OCI-LY7 (cell line): ENCODE measurements around the gene NIPSNAP3A. TPM values are rescaled to one million over a fixed set of nuclear protein-coding genes. Genes with fewer than 3 reads are reported as not detected.
A peak's percentile ranks its signal among the peaks of the same experiment; 100 is the strongest.

Source experiments
- BruUV-seq: library from RNA; stranded (reverse); fragments of 400-500 nt; replicated peaks from 2 replicates; lab custom pipeline; 2021; lab: Mats Ljungman, UMichigan
- CTCF ChIA-PET: fragments of 300-600 bp; sonication (Branson Sonifier 250); formaldehyde crosslinking; loops from one replicate; lab custom pipeline; 2022; ENCODE audit warnings: antibody characterized with exemption; ENCODE audit not compliant: unreplicated experiment; lab: Charles Lee
- POLR2A ChIA-PET: fragments of 300-600 bp; sonication (Branson Sonifier 250); formaldehyde crosslinking; loops from one replicate; lab custom pipeline; 2022; ENCODE audit warnings: antibody characterized with exemption; lab: Charles Lee
- DNase-seq: peaks from one replicate; pipeline ENCODE4 v3.0.0-alpha.2; 2015; ENCODE audit warnings: low spot score
- H2AFZ ChIP-seq: fragments of 200-600 bp; sonication (generic), shearing (Covaris generic); 2 replicates; pipeline ENCODE4 v1.6.1; 2014; ENCODE audit warnings: mild to moderate bottlenecking, antibody characterized with exemption, low read length, moderate library complexity
- H3K27ac ChIP-seq: fragments of 200-600 bp; sonication (generic); 2 replicates; pipeline ENCODE4 v1.5.1; 2014; ENCODE audit warnings: mixed run types, low read depth, mild to moderate bottlenecking, moderate library complexity, low read length, inconsistent platforms; ENCODE audit not compliant: poor library complexity, severe bottlenecking
- H3K36me3 ChIP-seq: fragments of 200-600 bp; sonication (generic); 2 replicates; pipeline ENCODE4 v1.6.1; 2014; ENCODE audit warnings: mild to moderate bottlenecking, antibody characterized with exemption, low read length, moderate library complexity, mixed read lengths; ENCODE audit not compliant: insufficient read depth
- H3K4me1 ChIP-seq: fragments of 200-600 bp; sonication (generic); 2 replicates; pipeline ENCODE4 v1.5.1; 2014; ENCODE audit warnings: mild to moderate bottlenecking, low read length; ENCODE audit not compliant: insufficient read depth, poor library complexity, severe bottlenecking
- H3K4me2 ChIP-seq: fragments of 200-600 bp; sonication (generic); 2 replicates; pipeline ENCODE4 v1.6.1; 2014; ENCODE audit warnings: mild to moderate bottlenecking, low read length
- H3K4me3 ChIP-seq: fragments of 200-600 bp; sonication (generic); 2 replicates; pipeline ENCODE4 v1.5.1; 2014; ENCODE audit warnings: mild to moderate bottlenecking, low read depth, low read length; ENCODE audit not compliant: poor library complexity, severe bottlenecking
- H3K79me2 ChIP-seq: fragments of 200-600 bp; sonication (generic); 2 replicates; pipeline ENCODE4 v1.6.1; 2016; ENCODE audit warnings: low read depth, mild to moderate bottlenecking, low read length, moderate library complexity, mixed read lengths; ENCODE audit not compliant: insufficient read depth
- H3K9me2 ChIP-seq: fragments of 200-600 bp; sonication (generic); 2 replicates; pipeline ENCODE4 v1.6.1; 2016; ENCODE audit warnings: mild to moderate bottlenecking, low read length, mixed read lengths; ENCODE audit not compliant: insufficient read depth
- H3K9me3 ChIP-seq: fragments of 200-600 bp; sonication (generic); 2 replicates; pipeline ENCODE4 v1.6.1; 2014; ENCODE audit warnings: mild to moderate bottlenecking, mixed run types, low read length, mixed read lengths
- H4K20me1 ChIP-seq: fragments of 200-600 bp; sonication (generic); 2 replicates; pipeline ENCODE4 v1.6.1; 2014; ENCODE audit warnings: mild to moderate bottlenecking, antibody characterized with exemption, low read length, moderate library complexity, mixed read lengths; ENCODE audit not compliant: insufficient read depth
- EZH2phosphoT487 ChIP-seq: fragments of 200-600 bp; sonication (generic); IDR thresholded peaks from 2 replicates; pipeline ENCODE4 v1.6.1; 2018; ENCODE audit warnings: low read depth, borderline replicate concordance, mild to moderate bottlenecking, mixed run types, antibody characterized with exemption, low read length, moderate library complexity, mixed read lengths
- intact Hi-C: fragments of 100-400 bp; cut with micrococcal nuclease; formaldehyde crosslinking; loops from one replicate; pipeline ENCODE4 v1.10.0; 2022; ENCODE audit not compliant: unreplicated experiment
- total RNA-seq, 2 experiments: library from RNA; depleted of rRNA in 1 of 2; stranded (reverse); fragments of >200 nt in 1 of 2; shearing (Covaris generic) in 1 of 2; gene quantifications; 2 replicates each; pipeline ENCODE4 v1.2.3, GENCODE V29; 2014 to 2022
- TF ChIP-seq, protein P1 (sequence below): fragments of 200-600 bp; sonication (generic); conservative IDR thresholded peaks from 2 replicates; pipeline ENCODE4 v1.5.1; 2014; ENCODE audit warnings: mild to moderate bottlenecking, antibody characterized with exemption, low read length, moderate library complexity, mixed read lengths

The NIPSNAP3A gene
- total RNA-seq, 2 experiments from 2014 or later: 20.2 to 25.2 TPM

DNA sequence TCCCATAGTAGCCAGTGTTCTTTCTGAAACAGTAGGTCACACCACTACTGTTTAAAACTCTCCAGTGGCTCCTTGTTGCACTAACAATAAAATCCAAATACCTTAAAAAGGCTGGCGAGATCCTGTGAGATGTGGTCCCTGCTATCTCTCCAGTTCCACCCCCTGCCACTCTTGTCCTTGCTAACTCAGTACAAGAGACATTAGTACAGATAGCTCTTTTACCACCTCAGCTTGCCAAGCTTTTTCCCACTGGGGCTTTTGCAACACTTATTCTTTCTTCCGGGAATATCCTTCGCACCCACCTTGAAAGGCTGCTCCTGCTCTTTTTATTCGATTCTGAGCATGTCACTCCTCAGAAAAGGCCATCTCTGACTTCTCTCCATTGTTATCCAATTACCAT lies 31.3 kb downstream of the NIPSNAP3A start:
- ChIA-PET POLR2A (interaction anchor here (0.6 to 2.0 kb wide), 3 partner anchors 9 to 360 kb away, joined by 3 to 12 read pairs (median 4); no protein-coding TSS in a partner anchor), CTCF (interaction anchor here (0.7 kb wide), 1 partner anchor 390 kb away, joined by 3 read pairs; no protein-coding TSS in a partner anchor)
- BruUV-seq: no TSS peak
- Histone ChIP-seq H3K27ac (no peak overlapping the region), H3K9me2 (no peaks in the 10 kb centered on the region), H3K79me2 (peaks cover 18% of the 10 kb centered on the region; the same call in 1 of the 2 replicates), H3K4me3 (no peak overlapping the region), H3K4me2 (no peak overlapping the region), H2AFZ (no peak overlapping the region), H3K4me1 (peaks cover 45% of the 10 kb centered on the region), H3K36me3 (peaks cover 13% of the 10 kb centered on the region), H4K20me1 (no peaks in the 10 kb centered on the region), H3K9me3 (no peaks in the 10 kb centered on the region)
- DNase-seq: no peak
- TF ChIP-seq, protein P1, sequence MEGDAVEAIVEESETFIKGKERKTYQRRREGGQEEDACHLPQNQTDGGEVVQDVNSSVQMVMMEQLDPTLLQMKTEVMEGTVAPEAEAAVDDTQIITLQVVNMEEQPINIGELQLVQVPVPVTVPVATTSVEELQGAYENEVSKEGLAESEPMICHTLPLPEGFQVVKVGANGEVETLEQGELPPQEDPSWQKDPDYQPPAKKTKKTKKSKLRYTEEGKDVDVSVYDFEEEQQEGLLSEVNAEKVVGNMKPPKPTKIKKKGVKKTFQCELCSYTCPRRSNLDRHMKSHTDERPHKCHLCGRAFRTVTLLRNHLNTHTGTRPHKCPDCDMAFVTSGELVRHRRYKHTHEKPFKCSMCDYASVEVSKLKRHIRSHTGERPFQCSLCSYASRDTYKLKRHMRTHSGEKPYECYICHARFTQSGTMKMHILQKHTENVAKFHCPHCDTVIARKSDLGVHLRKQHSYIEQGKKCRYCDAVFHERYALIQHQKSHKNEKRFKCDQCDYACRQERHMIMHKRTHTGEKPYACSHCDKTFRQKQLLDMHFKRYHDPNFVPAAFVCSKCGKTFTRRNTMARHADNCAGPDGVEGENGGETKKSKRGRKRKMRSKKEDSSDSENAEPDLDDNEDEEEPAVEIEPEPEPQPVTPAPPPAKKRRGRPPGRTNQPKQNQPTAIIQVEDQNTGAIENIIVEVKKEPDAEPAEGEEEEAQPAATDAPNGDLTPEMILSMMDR: no peak
- no peak for TF ChIP-seq EZH2phosphoT487
- intact Hi-C loops: loop anchor here (10.0 kb wide), 1 partner anchor 466 kb away; the partner anchor contains the start of gene SLC44A1

DNA sequence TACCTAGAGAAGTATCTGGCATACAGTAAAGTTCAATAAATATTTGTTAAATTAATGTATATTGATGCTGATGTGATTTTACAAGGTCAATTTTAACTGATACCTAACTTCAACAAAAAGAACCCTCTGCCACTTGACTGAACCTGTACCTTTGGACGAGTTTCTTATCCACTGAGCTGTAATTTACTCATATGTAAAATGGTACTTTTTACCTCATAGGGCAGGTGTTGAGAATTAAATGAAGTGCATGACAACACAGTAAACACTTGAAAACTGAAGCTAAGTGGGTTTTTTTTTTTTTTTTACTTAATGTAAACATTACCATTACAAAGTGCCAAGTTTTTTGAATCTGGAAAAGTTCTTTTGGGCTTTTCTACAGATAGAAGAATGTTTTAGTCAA lies 31.9 kb downstream of the NIPSNAP3A start:
- Histone ChIP-seq H3K36me3 (peaks cover 18% of the 10 kb centered on the region), H3K4me1 (peaks cover 39% of the 10 kb centered on the region), H3K79me2 (peaks cover 13% of the 10 kb centered on the region; the same call in 1 of the 2 replicates), H4K20me1 (no peaks in the 10 kb centered on the region), H3K4me2 (no peak overlapping the region), H3K27ac (no peak overlapping the region), H3K4me3 (no peak overlapping the region), H2AFZ (no peak overlapping the region), H3K9me2 (no peaks in the 10 kb centered on the region), H3K9me3 (no peaks in the 10 kb centered on the region)
- TF ChIP-seq, protein P1: no peak
- no peak for TF ChIP-seq EZH2phosphoT487
- no TSS peak for BruUV-seq
- intact Hi-C loops: loop anchor here (10.0 kb wide), 1 partner anchor 465 kb away; the partner anchor contains the start of gene SLC44A1
- CTCF ChIA-PET: interaction anchor here (0.7 kb wide), 1 partner anchor 390 kb away, joined by 3 read pairs; no protein-coding TSS in a partner anchor
- POLR2A ChIA-PET: interaction anchor here (0.7 to 2.0 kb wide), 2 partner anchors 10 to 195 kb away, joined by 4 to 12 read pairs; no protein-coding TSS in a partner anchor
- DNase-seq: no peak

DNA sequence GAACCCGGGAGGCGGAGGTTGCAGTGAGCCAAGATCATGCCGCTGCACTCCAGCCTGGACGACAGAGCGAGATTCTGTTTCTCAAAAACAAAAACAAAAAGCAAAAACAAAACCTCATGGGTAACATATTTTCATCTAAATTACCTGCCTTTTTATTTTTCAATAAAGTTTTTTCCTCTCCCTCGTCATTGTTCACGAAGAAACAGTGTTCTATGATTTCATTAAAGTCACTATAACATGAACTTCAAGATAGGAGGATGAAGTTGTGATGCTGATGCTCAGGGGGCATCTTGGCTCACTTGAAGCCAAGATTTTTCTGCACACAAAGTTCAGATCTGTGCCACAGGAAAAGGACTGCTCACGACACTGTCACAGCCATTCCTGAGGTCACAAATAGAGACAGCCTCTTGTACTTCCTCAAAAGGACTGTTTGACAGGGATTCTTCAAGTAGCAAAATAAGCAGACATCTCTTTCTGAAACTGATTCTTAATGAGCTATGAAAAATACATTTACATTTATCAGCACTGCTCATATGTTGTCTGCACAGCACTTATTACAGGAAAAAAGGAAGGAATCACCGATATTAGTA lies 32.6 kb downstream of the NIPSNAP3A start:
- Histone ChIP-seq H3K9me2 (no peaks in the 10 kb centered on the region), H3K9me3 (no peaks in the 10 kb centered on the region), H2AFZ (no peak overlapping the region), H3K36me3 (peaks cover 25% of the 10 kb centered on the region), H3K79me2 (peaks cover 7% of the 10 kb centered on the region; the same call in 1 of the 2 replicates), H3K4me3 (no peak overlapping the region), H3K27ac (no peak overlapping the region), H3K4me2 (0 out of 2 replicates have a peak overlapping the region, but pooled peaks have one; percentile 2), H3K4me1 (peaks cover 32% of the 10 kb centered on the region), H4K20me1 (no peaks in the 10 kb centered on the region)
- BruUV-seq: no TSS peak
- TF ChIP-seq, protein P1: no peak
- TF ChIP-seq EZH2phosphoT487: no peak
- POLR2A ChIA-PET: interaction anchor here (0.6 to 2.2 kb wide), 4 partner anchors 11 to 145 kb away, joined by 3 to 10 read pairs (median 6); no protein-coding TSS in a partner anchor
- CTCF ChIA-PET: no interaction called here
- intact Hi-C loops: loop anchor here (1.0 to 10.0 kb wide), 5 partner anchors 82 to 637 kb away; partner anchors contain the start of gene SLC44A1
- no peak for DNase-seq
